Heart right ventricle (tissue), 16 donors: Measurements from ENCODE around the gene DOK1. TPM values are rescaled to one million over a fixed set of nuclear protein-coding genes. Genes with fewer than 3 reads are reported as not detected.

Experiments used
- ATAC-seq, 8 donors: fragments of 200-7000 bp; cut with Tn5 transposase; one replicate each; pipeline ENCODE4 v1.9.1; 2020; ENCODE audit warnings: mild to moderate bottlenecking in 8 of 8, moderate library complexity in 8 of 8, moderate number of reproducible peaks in 1 of 8
- DNase-seq, 2 donors: peaks; one replicate each; pipeline ENCODE4 v3.0.0-alpha.2; 2020
- H3K27ac ChIP-seq, 10 donors: fragments of 200-600 bp; sonication (generic) in 2 of 10; one replicate each; pipeline versions ENCODE4 v1.5.0 to v1.8.0; 2020 to 2022; ENCODE audit warnings: mild to moderate bottlenecking in 3 of 10
- H3K27me3 ChIP-seq, 7 donors: fragments of 200-600 bp; one replicate each; pipeline ENCODE4 v1.8.0; 2021 to 2022; ENCODE audit warnings: mild to moderate bottlenecking in 2 of 7
- H3K36me3 ChIP-seq, 9 donors: fragments of 200-600 bp; sonication (generic) in 1 of 9; one replicate each; pipeline versions ENCODE4 v1.5.0 to v1.8.0; 2020 to 2022; ENCODE audit warnings: mild to moderate bottlenecking in 2 of 9
- H3K4me1 ChIP-seq, 9 donors: fragments of 200-600 bp; sonication (generic) in 1 of 9; one replicate each; pipeline versions ENCODE4 v1.5.0 to v1.8.0; 2020 to 2022; ENCODE audit warnings: mild to moderate bottlenecking in 4 of 9
- H3K4me3 ChIP-seq, 10 donors: fragments of 200-600 bp; sonication (generic) in 2 of 10; one replicate each; pipeline versions ENCODE4 v1.5.0 to v1.8.0; 2020 to 2022; ENCODE audit warnings: mild to moderate bottlenecking in 7 of 10, moderate library complexity in 2 of 10
- H3K9me3 ChIP-seq, 11 donors: fragments of 200-600 bp in 10 of 11; sonication (generic) in 2 of 11; one replicate each; pipeline versions ENCODE4 v1.5.0 to v1.8.0; 2013 to 2022; ENCODE audit warnings: mild to moderate bottlenecking in 2 of 11, control low read depth in 1 of 11, moderate library complexity in 1 of 11
- WGBS, 2 donors: extraction: QIAGEN DNeasy Blood & Tissue Kit; methylation state at CpG; one replicate each; pipeline ENCODE4 v1.1.7; 2013; ENCODE audit warnings: inconsistent platforms in 1 of 2; 5-methylcytosine and 5-hydroxymethylcytosine counted together
- intact Hi-C, 10 donors: fragments of 100-400 bp; cut with DNase I; formaldehyde crosslinking; loops; one replicate each; pipeline versions ENCODE4 v1.11.1 to v1.14.2; 2022
- polyA plus RNA-seq, 2 donors: library from polyadenylated mRNA; stranded (reverse); fragments of 200-250 nt; gene quantifications; one replicate each; pipeline ENCODE4 v1.2.3, GENCODE V29; 2013
- total RNA-seq, 10 donors: library from RNA; stranded (reverse); fragmentation: NEBNext Ultra II Directional in 3 of 10; extraction: Animal tissue kit (Norgen Biotek cat#: 25700) in 3 of 10; gene quantifications; one replicate each; pipeline versions ENCODE4 v1.2.1 to v1.2.4, GENCODE V29; 2021 to 2023
- TF ChIP-seq, protein P1 (sequence below), 9 donors: fragments of 200-600 bp; sonication (generic) in 2 of 9; IDR thresholded peaks; one replicate each; pipeline versions ENCODE4 v1.5.0 to v1.8.0; 2021 to 2022; ENCODE audit warnings: antibody characterized with exemption in 9 of 9, mild to moderate bottlenecking in 5 of 9, moderate library complexity in 1 of 9
- donor health status: Arrhythmogenic right ventricular cardiomyopathy.
- donor health status: ischemic (EF 13 %, LVEDD 7.1; RV severe dilation, severe dysfunction).
- donor health status: healthy with polysubstance abuse.
- donor health status: DM: no; HTN: yes; CAD: no.
- donor health status: DM: no; HTN: no; CAD: no.
- donor health status: ischemic (EF 25% LVEDD 6.9; RV normal size, moderate dysfunction).
- donor health status: ischemic (EF 25% LVEDD 5.7; RV mildly dilated, moderate dysfunction).
- donor health status: healthy.
- donor health status: DM: yes; HTN: yes; CAD: no.
- donor health status: Ischemic cardiomyopathy.
- donor health status: ischemic (EF 35%, LVEDD 5.7; RV mildly dilated, moderate dysfunction).
- donor health status: nonischemic (EF 11% LVEDD 7.7; RV severe dilation, severe dysfunction).
- donor health status: DM: yes; HTN: yes; CAD: no.
- donor health status: PGD.
- donor health status: ischemic (EF 29% LVEDD 5.4; RV normal size, mild dysfunction).
- donor health status: nonischemic (EF 23%, LVEDD 6.1; RV moderate dilation, normal function).

Gene DOK1
- total and polyA plus RNA-seq, 12 donors = 1.9 to 7.7 (median 3.5) TPM

- Histone ChIP-seq H3K9me3 (no peaks in the 10 kb centered on the region), H3K27ac (no peak overlapping the region), H3K4me3 (no peak overlapping the region), H3K36me3 (no peaks in the 10 kb centered on the region), H3K27me3 (peaks cover 0 to 48% (median 35%) of the 10 kb centered on the region in 7 donors), H3K4me1 (peaks cover 0 to 37% (median 0%) of the 10 kb centered on the region in 9 donors)
- TF ChIP-seq, protein P1, sequence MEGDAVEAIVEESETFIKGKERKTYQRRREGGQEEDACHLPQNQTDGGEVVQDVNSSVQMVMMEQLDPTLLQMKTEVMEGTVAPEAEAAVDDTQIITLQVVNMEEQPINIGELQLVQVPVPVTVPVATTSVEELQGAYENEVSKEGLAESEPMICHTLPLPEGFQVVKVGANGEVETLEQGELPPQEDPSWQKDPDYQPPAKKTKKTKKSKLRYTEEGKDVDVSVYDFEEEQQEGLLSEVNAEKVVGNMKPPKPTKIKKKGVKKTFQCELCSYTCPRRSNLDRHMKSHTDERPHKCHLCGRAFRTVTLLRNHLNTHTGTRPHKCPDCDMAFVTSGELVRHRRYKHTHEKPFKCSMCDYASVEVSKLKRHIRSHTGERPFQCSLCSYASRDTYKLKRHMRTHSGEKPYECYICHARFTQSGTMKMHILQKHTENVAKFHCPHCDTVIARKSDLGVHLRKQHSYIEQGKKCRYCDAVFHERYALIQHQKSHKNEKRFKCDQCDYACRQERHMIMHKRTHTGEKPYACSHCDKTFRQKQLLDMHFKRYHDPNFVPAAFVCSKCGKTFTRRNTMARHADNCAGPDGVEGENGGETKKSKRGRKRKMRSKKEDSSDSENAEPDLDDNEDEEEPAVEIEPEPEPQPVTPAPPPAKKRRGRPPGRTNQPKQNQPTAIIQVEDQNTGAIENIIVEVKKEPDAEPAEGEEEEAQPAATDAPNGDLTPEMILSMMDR (IDR thresholded peaks at IDR 0.05) = peak; percentile 64 to 83 (median 77)
- 16 to 18% methylated on average over 6 of the region's 6 CpGs for WGBS, 2 donors
- peak; percentile 81 to 93 (median 90) for ATAC-seq
- DNase-seq = peak; percentile 36 to 65
- intact Hi-C loops = loop anchor here (1.0 to 5.0 kb wide), 7 partner anchors 40 to 105 kb away; partner anchors contain the start of genes TTC31 (in 9 of the 10) and CCDC142 (in 7 of the 10)
Measured at GRCh38 chr2:74587664-74588277, 33.3 kb downstream of the DOK1 start.

GRCh38 chr2:74588664-74589063, 34.1 kb downstream of the DOK1 start:
- Histone ChIP-seq H3K36me3 (no peaks in the 10 kb centered on the region), H3K4me3 (no peak overlapping the region), H3K9me3 (no peaks in the 10 kb centered on the region), H3K4me1 (peaks cover 0 to 29% (median 0%) of the 10 kb centered on the region in 9 donors), H3K27me3 (peaks cover 0 to 57% (median 43%) of the 10 kb centered on the region in 7 donors), H3K27ac (no peak overlapping the region)
- ATAC-seq = no peak
- 54 to 69% methylated on average over 2 of the region's 2 CpGs for WGBS, 2 donors
- no peak for DNase-seq
- intact Hi-C loops = loop anchor here in 8 of 10 donors (5.0 kb wide), 5 partner anchors 41 to 106 kb away; partner anchors contain the start of genes CCDC142 (in 4 of the 8) and TTC31 (in 4 of the 8)
- TF ChIP-seq, protein P1 (IDR thresholded peaks at IDR 0.05) = no peak

DNA sequence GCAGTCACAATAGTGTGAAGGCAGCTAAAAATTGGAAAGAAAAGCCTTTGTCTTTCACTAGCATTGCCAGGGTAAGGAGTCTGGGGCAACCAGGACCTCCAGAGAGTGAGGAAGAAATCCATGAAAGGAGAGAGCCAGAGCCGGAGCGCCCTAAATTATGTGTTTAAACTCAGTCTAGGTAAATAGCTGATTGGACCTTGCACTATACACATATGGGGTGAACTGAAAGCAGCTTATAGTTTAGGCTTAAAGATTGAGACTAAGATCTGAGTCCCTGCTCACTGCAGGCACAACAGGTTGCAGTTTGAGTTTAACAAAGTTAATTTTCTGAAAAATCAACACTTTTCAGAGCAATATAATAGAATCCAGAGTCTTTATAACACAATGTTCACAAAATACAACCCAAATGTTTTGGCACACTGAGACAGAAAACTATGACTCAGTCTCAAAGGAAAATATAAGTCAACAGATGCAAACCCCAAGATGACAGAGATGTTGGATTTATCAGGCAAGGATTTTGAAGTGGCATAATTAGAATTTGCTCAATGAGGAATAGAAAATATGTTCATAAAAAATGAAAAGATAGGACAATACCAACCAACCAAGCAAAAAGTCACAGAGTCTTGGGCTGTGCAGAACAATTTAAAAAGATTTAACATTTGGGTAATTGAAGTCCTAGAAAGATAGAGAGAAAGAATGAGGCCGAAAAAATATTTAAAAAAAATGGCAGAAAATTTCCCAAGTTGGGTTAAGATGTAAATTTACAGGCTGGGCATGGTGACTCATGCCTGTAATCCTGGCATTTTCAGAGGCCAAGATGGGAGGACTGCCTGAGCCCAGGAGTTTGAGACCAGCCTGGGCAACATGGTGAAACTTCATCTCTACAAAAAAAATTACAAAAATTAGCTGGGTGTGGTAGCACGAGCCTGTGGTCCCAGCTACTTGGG, 39.6 kb downstream of the DOK1 start:
- H3K9me3 ChIP-seq = no peaks in the 10 kb centered on the region
- no peaks in the 10 kb centered on the region for H3K4me1 ChIP-seq
- TF ChIP-seq, protein P1 (IDR thresholded peaks at IDR 0.05) = no peak
- H3K27me3 ChIP-seq = peaks cover 0 to 92% (median 61%) of the 10 kb centered on the region in 7 donors
- intact Hi-C loops = no loop called here
- ATAC-seq = no peak
- H3K36me3 ChIP-seq = no peaks in the 10 kb centered on the region
- WGBS, 2 donors = 73 to 76% methylated on average over 4 of the region's 4 CpGs
- no peak for DNase-seq
- no peak overlapping the region for H3K4me3 ChIP-seq
- no peak overlapping the region for H3K27ac ChIP-seq

DNA sequence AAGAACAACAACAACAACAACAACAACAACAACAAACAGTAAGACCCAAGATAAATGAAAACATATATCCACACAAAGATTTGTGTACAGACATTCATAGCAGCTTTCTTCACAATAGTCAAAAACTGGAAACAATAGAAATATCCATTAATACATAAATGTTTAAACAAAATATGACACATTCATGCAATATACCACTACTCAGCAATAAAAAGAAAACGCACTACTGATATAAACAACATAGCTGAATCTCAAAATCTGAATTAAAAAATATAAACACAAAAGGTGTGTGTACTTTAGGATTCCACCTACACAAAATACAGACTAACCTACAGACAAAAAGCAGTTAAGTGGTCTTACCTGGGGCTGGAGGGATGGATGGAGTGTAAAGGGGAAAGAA, 42.1 kb downstream of the DOK1 start:
- Histone ChIP-seq H3K4me1 (no peaks in the 10 kb centered on the region), H3K9me3 (no peaks in the 10 kb centered on the region), H3K27me3 (peaks cover 0 to 92% (median 55%) of the 10 kb centered on the region in 7 donors), H3K27ac (no peak overlapping the region), H3K4me3 (no peak overlapping the region), H3K36me3 (no peaks in the 10 kb centered on the region)
- no peak for ATAC-seq
- 74 to 87% methylated on average over 1 of the region's 1 CpG for WGBS, 2 donors
- intact Hi-C loops = no loop called here
- no peak for DNase-seq
- TF ChIP-seq, protein P1 (IDR thresholded peaks at IDR 0.05) = no peak
